Gastroesophageal sphincter (tissue), 3 donors: Measurements from ENCODE around the gene MLST8.

Source experiments
- CTCF ChIP-seq, 4 experiments: fragments of 200-600 bp in 2 of 4; fragments of 450-650 bp in 2 of 4; sonication (generic) in 1 of 4; IDR thresholded peaks; one replicate each; pipeline ENCODE4 v1.5.1; 2017 to 2019; ENCODE audit warnings: antibody characterized with exemption in 4 of 4, mild to moderate bottlenecking in 2 of 4, moderate library complexity in 2 of 4
- POLR2A ChIP-seq, 2 donors: fragments of 450-650 bp; IDR thresholded peaks; one replicate each; pipeline ENCODE4 v1.6.1; 2017; ENCODE audit warnings: antibody characterized with exemption in 2 of 2, mild to moderate bottlenecking in 2 of 2, moderate library complexity in 1 of 2
- POLR2AphosphoS5 ChIP-seq: sonication (generic); formaldehyde crosslinking; IDR thresholded peaks from one replicate; pipeline ENCODE4 v1.6.1; 2017; ENCODE audit warnings: antibody characterized with exemption

GRCh38 chr16:2177101-2177500, 28.2 kb upstream of the MLST8 start:
- no peak for TF ChIP-seq POLR2AphosphoS5
- TF ChIP-seq CTCF (IDR thresholded peaks at IDR 0.05) = no peak
- TF ChIP-seq POLR2A (IDR thresholded peaks at IDR 0.05) = no peak
